GM12878 (cell line): Measurements from ENCODE around the gene RUNDC1. TPM values are rescaled to one million over a fixed set of nuclear protein-coding genes. Genes with fewer than 3 reads are reported as not detected.

Experiments
- DPF2 ChIP-seq: fragments of 450-650 bp; IDR thresholded peaks from 2 replicates; pipeline ENCODE4 v1.6.1; 2017; ENCODE audit warnings: mild to moderate bottlenecking
- EGR1 ChIP-seq, 2 experiments: IDR thresholded peaks; 1 replicate in 1 of 2; 2 replicates in 1 of 2; pipeline ENCODE4 v1.6.1; 2011 to 2012; ENCODE audit warnings: low read depth in 2 of 2, low read length in 2 of 2, borderline replicate concordance in 1 of 2, mild to moderate bottlenecking in 1 of 2, moderate library complexity in 1 of 2
- HDGF ChIP-seq: fragments of 450-650 bp; IDR thresholded peaks from 2 replicates; pipeline ENCODE4 v1.6.1; 2016; ENCODE audit warnings: antibody characterized with exemption
- IKZF2 ChIP-seq, 2 experiments: fragments of 450-650 bp; IDR thresholded peaks; 2 replicates each; pipeline ENCODE4 v1.6.1; 2017; ENCODE audit warnings: mild to moderate bottlenecking in 2 of 2, moderate library complexity in 2 of 2
- MLLT1 ChIP-seq: fragments of 450-650 bp; IDR thresholded peaks from 2 replicates; pipeline ENCODE4 v1.6.1; 2016; ENCODE audit warnings: mild to moderate bottlenecking
- NBN ChIP-seq: fragments of 450-650 bp; IDR thresholded peaks from 2 replicates; pipeline ENCODE4 v1.6.1; 2016
- PML ChIP-seq: IDR thresholded peaks from 2 replicates; pipeline ENCODE4 v1.6.1; 2012; ENCODE audit warnings: low read length, inconsistent platforms
- POU2F2 ChIP-seq: IDR thresholded peaks from 3 replicates; pipeline ENCODE4 v1.6.1; 2011; ENCODE audit warnings: low read depth, mild to moderate bottlenecking, low read length, borderline replicate concordance
- RAD21 ChIP-seq: IDR thresholded peaks from 2 replicates; pipeline ENCODE4 v1.6.1; 2011; ENCODE audit warnings: mild to moderate bottlenecking, low read depth, low read length, moderate library complexity; ENCODE audit not compliant: insufficient read depth
- RELB ChIP-seq: fragments of 450-650 bp; IDR thresholded peaks from 2 replicates; pipeline ENCODE4 v1.6.1; 2017; ENCODE audit warnings: low read depth, mild to moderate bottlenecking, moderate library complexity
- SMC3 ChIP-seq: IDR thresholded peaks from 2 replicates; pipeline ENCODE4 v1.6.1; 2011; ENCODE audit warnings: low read length, improper control_type of control experiment, borderline replicate concordance
- TAF1 ChIP-seq: IDR thresholded peaks from 2 replicates; pipeline ENCODE4 v1.6.1; 2011; ENCODE audit warnings: mild to moderate bottlenecking, low read depth, low read length, borderline replicate concordance
- ZBTB4 ChIP-seq: fragments of 450-650 bp; formaldehyde crosslinking; IDR thresholded peaks from 2 replicates; pipeline ENCODE4 v1.4.0; 2022; ENCODE audit warnings: mild to moderate bottlenecking, moderate library complexity
- ZNF384 ChIP-seq: IDR thresholded peaks from 2 replicates; pipeline ENCODE4 v1.6.1; 2012; ENCODE audit warnings: low read depth, mild to moderate bottlenecking, low read length, improper control_type of control experiment, borderline replicate concordance
- polyA plus RNA-seq, 11 experiments: library from polyadenylated mRNA; depleted of rRNA in 4 of 11; unstranded in 6 of 11; stranded (reverse) in 5 of 11; fragments of >200 nt; fragmentation: Nextera tagmentation in 4 of 11; fragmentation: Illumina TruSeq in 1 of 11; extraction: Ambion mirVana in 4 of 11; extraction: Trizol in 1 of 11; gene quantifications; 1 replicate in 1 of 11; 2 replicates in 10 of 11; pipeline versions ENCODE4 v1.2.1 to v1.2.3, GENCODE V29; 2011 to 2016; ENCODE audit warnings: inconsistent platforms in 2 of 11, missing spikeins in 2 of 11, low read depth in 1 of 11
- total RNA-seq, 4 experiments: library from RNA; depleted of rRNA in 3 of 4; stranded (reverse); fragments of >200 nt in 3 of 4; fragmentation: Illumina TruSeq in 1 of 4; extraction: Trizol in 1 of 4; gene quantifications; 2 replicates each; pipeline versions ENCODE4 v1.2.1 to v1.2.3, GENCODE V29; 2013 to 2021
- TF ChIP-seq, protein P1 (sequence below): fragments of 450-650 bp; IDR thresholded peaks from 2 replicates; pipeline ENCODE4 v1.6.1; 2017; ENCODE audit warnings: antibody characterized with exemption, mild to moderate bottlenecking, moderate library complexity

The RUNDC1 gene
- total and polyA plus RNA-seq, 10 of the 15 experiments (the other 5 are each of a cell fraction or from before 2014, with no cell fraction given) = 2.9 to 15.6 (median 8.2) TPM

- no peak for TF ChIP-seq ZBTB4 (CRISPR knock-in tag)
- TF ChIP-seq ZNF384 = no peak
- TF ChIP-seq, protein P1, sequence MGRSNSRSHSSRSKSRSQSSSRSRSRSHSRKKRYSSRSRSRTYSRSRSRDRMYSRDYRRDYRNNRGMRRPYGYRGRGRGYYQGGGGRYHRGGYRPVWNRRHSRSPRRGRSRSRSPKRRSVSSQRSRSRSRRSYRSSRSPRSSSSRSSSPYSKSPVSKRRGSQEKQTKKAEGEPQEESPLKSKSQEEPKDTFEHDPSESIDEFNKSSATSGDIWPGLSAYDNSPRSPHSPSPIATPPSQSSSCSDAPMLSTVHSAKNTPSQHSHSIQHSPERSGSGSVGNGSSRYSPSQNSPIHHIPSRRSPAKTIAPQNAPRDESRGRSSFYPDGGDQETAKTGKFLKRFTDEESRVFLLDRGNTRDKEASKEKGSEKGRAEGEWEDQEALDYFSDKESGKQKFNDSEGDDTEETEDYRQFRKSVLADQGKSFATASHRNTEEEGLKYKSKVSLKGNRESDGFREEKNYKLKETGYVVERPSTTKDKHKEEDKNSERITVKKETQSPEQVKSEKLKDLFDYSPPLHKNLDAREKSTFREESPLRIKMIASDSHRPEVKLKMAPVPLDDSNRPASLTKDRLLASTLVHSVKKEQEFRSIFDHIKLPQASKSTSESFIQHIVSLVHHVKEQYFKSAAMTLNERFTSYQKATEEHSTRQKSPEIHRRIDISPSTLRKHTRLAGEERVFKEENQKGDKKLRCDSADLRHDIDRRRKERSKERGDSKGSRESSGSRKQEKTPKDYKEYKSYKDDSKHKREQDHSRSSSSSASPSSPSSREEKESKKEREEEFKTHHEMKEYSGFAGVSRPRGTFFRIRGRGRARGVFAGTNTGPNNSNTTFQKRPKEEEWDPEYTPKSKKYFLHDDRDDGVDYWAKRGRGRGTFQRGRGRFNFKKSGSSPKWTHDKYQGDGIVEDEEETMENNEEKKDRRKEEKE = no peak
- TF ChIP-seq TAF1 = peak; percentile 58; the same call in 1 of the 2 replicates
- peak in 1 of 2 experiments; percentile 27; a peak in 1 of 4 replicates for TF ChIP-seq IKZF2 (IDR thresholded peaks at IDR 0.05)
- peak; percentile 39 for TF ChIP-seq NBN
- TF ChIP-seq POU2F2 = 0 out of 3 replicates have a peak, but pooled peaks have one; percentile 38
- peak; percentile 76; the same call in 1 of the 2 replicates for TF ChIP-seq PML
- TF ChIP-seq HDGF = peak; percentile 82
- TF ChIP-seq RELB = no peak; the same call in none of the 2 replicates
- peak; percentile 79 for TF ChIP-seq MLLT1
- peak; percentile 63 for TF ChIP-seq RAD21
- TF ChIP-seq SMC3 = peak; percentile 41; the same call in 1 of the 2 replicates
- TF ChIP-seq DPF2 = 0 out of 2 replicates have a peak, but pooled peaks have one; percentile 26
- TF ChIP-seq EGR1 (IDR thresholded peaks at IDR 0.05; ENCODE audit: borderline replicate concordance in 1 of 2, low read depth in 2 of 2, low read length in 2 of 2) = 0 out of 3 replicates have a peak, but pooled peaks of 1 of the 2 experiments have one; percentile 32
These were observed 26.5 kb downstream of the RUNDC1 start, which contains the start of gene IFI35 (continued) for GRCh38 chr17:43006639-43007551.
